Measurements from ENCODE around the gene MTUS2. TPM values are rescaled to one million over a fixed set of nuclear protein-coding genes. Genes with fewer than 3 reads are reported as not detected.

Gene MTUS2
- total RNA-seq, 1 experiment from 2014 or later, result 0.35 TPM

GRCh38 chr13:29520671-29521070, 700.5 kb downstream of the MTUS2 start:
- H2BK12ac ChIP-seq (ENCODE audit: insufficient read length, low read depth, low read length), result no peak overlapping the region
- H3K27ac ChIP-seq (ENCODE audit: insufficient read length, low read depth, low read length), result no peak overlapping the region
- no peak overlapping the region for H2BK15ac ChIP-seq (ENCODE audit: low read depth, low read length)
- H2AFZ ChIP-seq (ENCODE audit: low read length), result no peak overlapping the region
- no peaks in the 10 kb centered on the region for H3K4me1 ChIP-seq (ENCODE audit: insufficient read depth, low read length)
- no peak overlapping the region for H4K8ac ChIP-seq (replicated peaks; ENCODE audit: insufficient read length, low read depth, low read length)
- no peak overlapping the region for H3K18ac ChIP-seq (ENCODE audit: insufficient read length, low read depth, low read length)
- peaks cover 4% of the 10 kb centered on the region for H3K79me1 ChIP-seq (ENCODE audit: insufficient read depth, low read depth, low read length, poor library complexity, severe bottlenecking)
- no peak overlapping the region for H3K56ac ChIP-seq (ENCODE audit: insufficient read length, low read depth, low read length)
- no peak overlapping the region for H3T11ph ChIP-seq (ENCODE audit: low read length)
- no peak overlapping the region for H3K4me2 ChIP-seq (ENCODE audit: insufficient read depth, insufficient read length, low read length)
- no peaks in the 10 kb centered on the region for H3K23me2 ChIP-seq (ENCODE audit: insufficient read length, low read depth, low read length, poor library complexity, severe bottlenecking)
- no peak overlapping the region for H3K14ac ChIP-seq (ENCODE audit: insufficient read depth, low read length)
- no peak overlapping the region for H4K5ac ChIP-seq (ENCODE audit: insufficient read length, low read depth, low read length)
- TF ChIP-seq CTCF (conservative IDR thresholded peaks at IDR 0.05), result no peak
- H3K27ac Mint-ChIP-seq, result no peak overlapping the region
- peaks cover 63 to 93% (median 80%) of the 10 kb centered on the region in 3 experiments; a peak in 6 of 7 replicates for H3K36me3 Mint-ChIP-seq (ENCODE audit: insufficient read depth in 1 of 3, low read depth in 3 of 3)
- H4K20me1 ChIP-seq (ENCODE audit: control insufficient read depth, insufficient read depth, insufficient read length), result peaks cover 3% of the 10 kb centered on the region
- no peaks in the 10 kb centered on the region for H3K9me3 ChIP-seq (ENCODE audit: control insufficient read depth, low read depth, low read length)
- no peaks in the 10 kb centered on the region for H3K27me3 ChIP-seq (ENCODE audit: insufficient read depth, low read length)
- DNase-seq, result no peak
- no peak overlapping the region for H3K4me3 Mint-ChIP-seq
- H2BK5ac ChIP-seq (ENCODE audit: insufficient read length, low read length), result no peak overlapping the region
- H3K23ac ChIP-seq (ENCODE audit: insufficient read length, low read depth, low read length), result no peak overlapping the region
- H3K9ac ChIP-seq (ENCODE audit: extremely low read depth, insufficient read length, low read length), result no peak overlapping the region
- no CpG with 5 or more reads among the region's 4 CpGs for WGBS (ENCODE audit: extremely low coverage, insufficient read length, low lambda C conversion rate)
- no peak overlapping the region for H3K4ac ChIP-seq (ENCODE audit: low read depth, low read length)
- H3K4me1 Mint-ChIP-seq, result peaks cover 0 to 6% of the 10 kb centered on the region in 2 experiments; a peak in 2 of 4 replicates
- no peak overlapping the region for H4K91ac ChIP-seq (ENCODE audit: insufficient read length, low read depth, low read length)
- no peak overlapping the region for H2BK20ac ChIP-seq (ENCODE audit: low read depth, low read length, poor library complexity, severe bottlenecking)
- H2AK5ac ChIP-seq (ENCODE audit: insufficient read length, low read length), result no peak overlapping the region
- no peaks in the 10 kb centered on the region for H3K79me2 ChIP-seq (ENCODE audit: insufficient read depth, low read length)
- H2BK120ac ChIP-seq (ENCODE audit: low read depth, low read length, poor library complexity, severe bottlenecking), result no peak overlapping the region
- no peaks in the 10 kb centered on the region for H3K27me3 Mint-ChIP-seq (ENCODE audit: low read depth)
- no peaks in the 10 kb centered on the region for H3K9me3 Mint-ChIP-seq

All from H9 (cell line).